ENCODE measurements around the gene RELA. TPM values are rescaled to one million over a fixed set of nuclear protein-coding genes. Genes with fewer than 3 reads are reported as not detected.
"Not testable (repeated sequence)": the region's sequence is repeated elsewhere in the genome, so short reads cannot be mapped to it uniquely, and the experiment has no call there.

RELA gene
- 68.2 TPM for total RNA-seq
- long read RNA-seq, transcript RELA-202 (11 exons, 2,700 nt) = major isoform, 50 of 102 reads
- long read RNA-seq, partial matches to known transcripts = 40 of 102 reads
- long read RNA-seq, other reads (novel, unspliced or antisense) = 11 of 102 reads

GRCh38 chr11:65662799-65663638 is at the start of gene RELA:
Gene RELA, minus strand, starts transcription at chr11:65662916. Its CDS starts 84 bp downstream, at chr11:65662832.
- no peaks in the 10 kb centered on the region for H3K9me3 ChIP-seq
- H3K27me3 ChIP-seq = no peaks in the 10 kb centered on the region
- ATAC-seq (peak; percentile 95), DNase-seq (peak; percentile 96)
- intact Hi-C loops (cut with DNase I) = no loop called here
- peak within 1 kb of the TSS; percentile 93 for H3K4me3 ChIP-seq
- peak; percentile 5 for TF ChIP-seq CTCF (IDR thresholded peaks at IDR 0.05)
- peaks cover 36% of the 10 kb centered on the region for H3K36me3 ChIP-seq
- H3K27ac ChIP-seq = peak within 1 kb of the TSS; percentile 99
- H3K4me1 ChIP-seq = peaks cover 28% of the 10 kb centered on the region

GRCh38 chr11:65711785-65712632 is 49.3 kb upstream of the RELA start, which contains the start of gene KAT5:
Gene KAT5, plus strand, starts transcription at chr11:65712252. Its CDS starts 16 bp downstream, at chr11:65712268.
- H3K9me3 ChIP-seq = no peaks in the 10 kb centered on the region
- peak within 1 kb of the TSS; percentile 98 for H3K27ac ChIP-seq
- peaks cover 10% of the 10 kb centered on the region for H3K4me1 ChIP-seq
- peak; percentile 96 for TF ChIP-seq CTCF (IDR thresholded peaks at IDR 0.05)
- ATAC-seq (peak; percentile 91), DNase-seq (peak; percentile 99)
- H3K27me3 ChIP-seq = no peaks in the 10 kb centered on the region
- H3K4me3 ChIP-seq = peak within 1 kb of the TSS; percentile 65
- peaks cover 43% of the 10 kb centered on the region for H3K36me3 ChIP-seq
- intact Hi-C loops (cut with DNase I) = loop anchor here (10.0 kb wide), 1 partner anchor 103 kb away; no protein-coding TSS in a partner anchor

GRCh38 chr11:65710421-65710820 is 47.7 kb upstream of the RELA start:
- Histone ChIP-seq H3K36me3 (peaks cover 27% of the 10 kb centered on the region), H3K4me1 (peaks cover 14% of the 10 kb centered on the region), H3K27ac (no peak overlapping the region), H3K4me3 (no peak overlapping the region), H3K27me3 (no peaks in the 10 kb centered on the region), H3K9me3 (no peaks in the 10 kb centered on the region)
- intact Hi-C loops (cut with DNase I) = loop anchor here (10.0 kb wide), 1 partner anchor 104 kb away; no protein-coding TSS in a partner anchor
- no peak for ATAC-seq
- no peak for TF ChIP-seq CTCF (IDR thresholded peaks at IDR 0.05)
- DNase-seq = no peak

GRCh38 chr11:65709661-65710060 is 46.9 kb upstream of the RELA start:
- no peak for DNase-seq
- H3K27ac ChIP-seq = no peak overlapping the region
- no peaks in the 10 kb centered on the region for H3K9me3 ChIP-seq
- intact Hi-C loops (cut with DNase I) = loop anchor here (10.0 kb wide), 1 partner anchor 105 kb away; no protein-coding TSS in a partner anchor
- no peak for TF ChIP-seq CTCF (IDR thresholded peaks at IDR 0.05)
- ATAC-seq = no peak
- no peaks in the 10 kb centered on the region for H3K27me3 ChIP-seq
- no peak overlapping the region for H3K4me3 ChIP-seq
- peaks cover 14% of the 10 kb centered on the region for H3K4me1 ChIP-seq
- H3K36me3 ChIP-seq = peaks cover 20% of the 10 kb centered on the region

- Histone ChIP-seq H3K4me3 (no peak overlapping the region), H3K27ac (no peak overlapping the region), H3K9me3 (no peaks in the 10 kb centered on the region), H3K27me3 (no peaks in the 10 kb centered on the region), H3K4me1 (peaks cover 14% of the 10 kb centered on the region), H3K36me3 (peaks cover 7% of the 10 kb centered on the region)
- intact Hi-C loops (cut with DNase I) = no loop called here
- ATAC-seq = no peak
- no peak for DNase-seq
- TF ChIP-seq CTCF (IDR thresholded peaks at IDR 0.05) = no peak
Measured at GRCh38 chr11:65708451-65708850, 45.7 kb upstream of the RELA start.

- ATAC-seq; intact Hi-C loops (cut with DNase I); DNase-seq: not testable (repeated sequence)
Measured at GRCh38 chr11:65707002-65707401, 44.3 kb upstream of the RELA start.

More at GRCh38 chr11:65707002-65707401, 44.3 kb upstream of the RELA start:
- not testable (repeated sequence) for H3K4me3 ChIP-seq, H3K27me3 ChIP-seq, H3K9me3 ChIP-seq, H3K27ac ChIP-seq, H3K36me3 ChIP-seq, H3K4me1 ChIP-seq

Measured in upper lobe of right lung (tissue), 1 donor.